C4-2B (cell line): ENCODE results near the gene HSBP1.

ENCODE experiments used
- CTCF ChIP-seq: fragments of 450-650 bp; conservative IDR thresholded peaks from 2 replicates; pipeline ENCODE4 v1.5.1; 2017; ENCODE audit warnings: mild to moderate bottlenecking
- ZFX ChIP-seq: fragments of 450-650 bp; IDR thresholded peaks from 2 replicates; pipeline ENCODE4 v1.6.1; 2017

DNA sequence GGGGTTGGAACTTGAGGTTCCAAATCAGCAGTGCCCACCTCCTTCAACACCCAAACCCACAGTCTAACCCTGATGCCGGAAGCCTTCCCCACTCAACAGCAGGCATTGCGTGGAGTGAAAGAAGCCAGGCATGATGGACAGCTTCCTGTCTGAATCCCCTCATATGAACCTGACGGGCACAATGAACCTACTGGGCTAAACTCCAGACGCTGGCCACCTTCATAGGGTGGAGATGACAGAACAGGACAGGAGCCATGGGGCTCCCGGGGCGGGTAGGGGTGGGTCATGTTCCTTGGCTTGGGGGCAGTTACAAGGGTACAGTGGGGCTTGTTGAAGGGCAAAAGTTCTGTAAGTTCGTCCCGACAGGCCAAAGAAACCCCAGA lies 460 bp upstream of the HSBP1 start:
- TF ChIP-seq CTCF, result no peak
- TF ChIP-seq ZFX, result no peak
